B cell (primary cell): Measurements from ENCODE around the gene KLHL7. TPM values are rescaled to one million over a fixed set of nuclear protein-coding genes. Genes with fewer than 3 reads are reported as not detected.

ENCODE experiments used
- ATAC-seq: fragments of 200-7000 bp; cut with Tn5 transposase; one replicate; pipeline ENCODE4 v1.10.0; 2021; ENCODE audit warnings: low read depth, mild to moderate bottlenecking, moderate number of reproducible peaks, moderate library complexity
- CTCF ChIA-PET: fragments of 350-600 bp; sonication (Branson Sonifier 250); formaldehyde crosslinking; loops from one replicate; lab custom pipeline; 2021; ENCODE audit warnings: antibody characterized with exemption, inconsistent platforms; lab: Charles Lee
- POLR2A ChIA-PET: fragments of 350-600 bp; sonication (Branson Sonifier 250); formaldehyde crosslinking; loops from one replicate; lab custom pipeline; 2021; ENCODE audit warnings: antibody characterized with exemption; lab: Charles Lee
- DNase-seq: peaks from one replicate; pipeline ENCODE4 v3.0.0; 2013
- H2AFZ ChIP-seq: 2 replicates; pipeline ENCODE4 v1.6.1; 2012; ENCODE audit warnings: mild to moderate bottlenecking, low read depth, low read length; ENCODE audit not compliant: insufficient read depth, poor library complexity, severe bottlenecking
- H3K27ac ChIP-seq, 2 donors: 1 replicate in 1 of 2; 2 replicates in 1 of 2; pipeline ENCODE4 v1.5.1; 2012 to 2013; ENCODE audit warnings: low read length in 2 of 2, mild to moderate bottlenecking in 2 of 2, moderate library complexity in 1 of 2
- H3K27me3 ChIP-seq, 4 experiments: fragments of 200-600 bp in 1 of 4; sonication (generic) in 1 of 4; replicated peaks in 1 of 4; 1 replicate in 2 of 4; 2 replicates in 2 of 4; pipeline versions ENCODE4 v1.6.1 to v1.7.0; 2013 to 2016; ENCODE audit warnings: low read length in 3 of 4, mild to moderate bottlenecking in 2 of 4, mixed read lengths in 1 of 4, moderate library complexity in 1 of 4; ENCODE audit not compliant: insufficient read depth in 4 of 4, control insufficient read depth in 3 of 4; ENCODE audit errors: control extremely low read depth in 1 of 4
- H3K36me3 ChIP-seq, 2 experiments: replicated peaks in 1 of 2; 1 replicate in 1 of 2; 2 replicates in 1 of 2; pipeline versions ENCODE4 v1.6.1 to v1.7.1; 2013; ENCODE audit warnings: low read length in 1 of 2; ENCODE audit not compliant: insufficient read depth in 2 of 2, control insufficient read depth in 1 of 2; ENCODE audit errors: control extremely low read depth in 1 of 2, extremely low read depth in 1 of 2
- H3K4me1 ChIP-seq, 2 donors: fragments of 200-600 bp in 1 of 2; sonication (generic) in 1 of 2; 1 replicate in 1 of 2; 2 replicates in 1 of 2; pipeline versions ENCODE4 v1.5.1 to v1.6.1; 2013 to 2017; ENCODE audit warnings: low read length in 2 of 2; ENCODE audit not compliant: control insufficient read depth in 2 of 2, insufficient read depth in 2 of 2
- H3K4me2 ChIP-seq: replicated peaks from 2 replicates; pipeline ENCODE3; 2012; ENCODE audit warnings: mild to moderate bottlenecking, low read depth, low read length; ENCODE audit not compliant: poor library complexity, severe bottlenecking
- H3K4me3 ChIP-seq, 5 experiments: fragments of 200-600 bp in 1 of 5; sonication (generic) in 1 of 5; 1 replicate in 3 of 5; 2 replicates in 2 of 5; pipeline versions ENCODE4 v1.5.1 to v1.7.0; 2011 to 2016; ENCODE audit warnings: low read length in 4 of 5, mild to moderate bottlenecking in 4 of 5, low read depth in 2 of 5, control low read depth in 1 of 5, moderate library complexity in 1 of 5; ENCODE audit not compliant: insufficient read depth in 1 of 5; ENCODE audit errors: control extremely low read depth in 1 of 5, extremely low read depth in 1 of 5
- H3K79me2 ChIP-seq: fragments of 200-600 bp; sonication (generic); one replicate; pipeline ENCODE4 v1.6.0; 2016; ENCODE audit warnings: low read length; ENCODE audit not compliant: control insufficient read depth, insufficient read depth
- H3K9ac ChIP-seq: fragments of 200-600 bp; sonication (generic); 2 replicates; pipeline ENCODE4 v1.6.1; 2017; ENCODE audit warnings: mild to moderate bottlenecking, low read length, moderate library complexity
- H3K9me3 ChIP-seq, 3 donors: one replicate each; pipeline versions ENCODE4 v1.6.1 to v1.7.1; 2013; ENCODE audit warnings: low read length in 2 of 3; ENCODE audit not compliant: control insufficient read depth in 2 of 3, insufficient read depth in 1 of 3; ENCODE audit errors: control extremely low read depth in 1 of 3
- H4K20me1 ChIP-seq: 2 replicates; pipeline ENCODE4 v1.6.0; 2012; ENCODE audit warnings: mild to moderate bottlenecking, low read length; ENCODE audit not compliant: insufficient read depth, control insufficient read depth, poor library complexity, severe bottlenecking
- H3K27ac Mint-ChIP-seq: one replicate; pipeline ENCODE4 v1.8.0; 2021; ENCODE audit warnings: mixed read lengths
- H3K27me3 Mint-ChIP-seq: one replicate; pipeline ENCODE4 v1.8.0; 2021; ENCODE audit warnings: mixed read lengths
- H3K4me1 Mint-ChIP-seq: one replicate; pipeline ENCODE4 v1.8.0; 2021; ENCODE audit warnings: mixed read lengths
- H3K4me3 Mint-ChIP-seq: one replicate; pipeline ENCODE4 v1.8.0; 2021; ENCODE audit warnings: mixed read lengths
- H3K9me3 Mint-ChIP-seq: one replicate; pipeline ENCODE4 v1.8.0; 2022; ENCODE audit warnings: mixed read lengths; ENCODE audit not compliant: insufficient read depth
- EZH2 ChIP-seq: IDR thresholded peaks from 2 replicates; pipeline ENCODE4 v1.6.1; 2012; ENCODE audit warnings: borderline replicate concordance, low read depth, mild to moderate bottlenecking, moderate library complexity, low read length; ENCODE audit not compliant: insufficient read depth, poor library complexity, severe bottlenecking
- WGBS: methylation state at CpG from one replicate; pipeline ENCODE4 v1.1.5; 2013; ENCODE audit warnings: missing lambda C conversion rate; ENCODE audit not compliant: insufficient coverage; 5-methylcytosine and 5-hydroxymethylcytosine counted together
- intact Hi-C: fragments of 100-400 bp; cut with micrococcal nuclease; formaldehyde crosslinking; loops from one replicate; pipeline ENCODE4 v1.10.0; 2022
- polyA plus RNA-seq: library from polyadenylated mRNA; depleted of rRNA; stranded (reverse); fragments of >200 nt; gene quantifications from 2 replicates; pipeline ENCODE4 v1.2.3, GENCODE V29; 2012
- total RNA-seq, 2 donors: library from RNA; stranded (reverse); fragments of 120-200 nt in 1 of 2; gene quantifications; 1 replicate in 1 of 2; 2 replicates in 1 of 2; pipeline versions ENCODE4 v1.2.3 to v1.2.4, GENCODE V29; 2013 to 2022
- TF ChIP-seq, protein P1 (sequence below): fragments of 200-600 bp; IDR thresholded peaks from one replicate; pipeline ENCODE4 v1.8.0; 2022; ENCODE audit warnings: antibody characterized with exemption, mild to moderate bottlenecking

KLHL7 gene
- total and polyA plus RNA-seq, 2 donors (not counting 1 experiment from before 2014, with no cell fraction given), result 9.2 to 22.8 TPM

DNA sequence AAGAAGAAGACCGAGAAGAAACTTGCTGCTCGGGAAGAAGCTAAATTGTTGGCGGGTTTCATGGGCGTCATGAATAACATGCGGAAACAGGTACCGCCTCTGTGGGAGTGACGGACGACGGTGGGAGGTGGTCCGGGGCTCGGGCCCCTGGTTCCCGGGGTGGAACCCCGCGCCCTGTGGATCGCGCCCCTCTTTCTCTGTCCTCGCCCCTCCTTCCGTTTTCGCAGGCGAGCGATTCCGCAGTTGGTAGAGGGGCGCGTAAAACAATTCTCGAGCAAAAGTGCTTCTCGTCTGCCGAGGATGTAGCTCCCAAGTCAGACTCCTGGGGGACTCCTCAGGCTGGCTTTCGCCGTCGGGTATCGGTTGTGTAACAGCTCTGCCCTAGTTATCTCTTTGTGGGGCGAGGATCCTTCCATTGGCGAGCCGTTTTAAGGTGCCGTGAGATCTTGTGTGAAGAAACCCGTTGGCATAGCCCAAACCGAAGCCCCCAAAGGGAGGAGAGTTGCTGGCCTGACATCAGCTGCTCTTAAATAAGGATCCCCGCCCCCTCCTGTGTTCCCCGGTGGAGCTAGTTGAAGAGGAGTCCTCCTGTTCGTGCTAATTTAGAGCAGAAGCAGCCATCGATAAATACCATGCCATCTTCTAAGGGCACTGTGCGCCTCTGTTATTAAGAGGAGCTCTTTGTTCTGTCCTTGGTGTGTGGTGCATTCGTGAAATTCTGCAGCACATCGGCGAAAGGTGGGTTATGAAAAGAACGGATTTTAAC is 655 bp downstream of the KLHL7 start:
- H4K20me1 ChIP-seq, result peaks cover 4% of the 10 kb centered on the region
- peak overlapping the region; percentile 96 for H2AFZ ChIP-seq
- no peaks in the 10 kb centered on the region for H3K36me3 ChIP-seq
- WGBS, result under 1% methylated on average over 43 of the region's 46 CpGs
- H3K4me3 Mint-ChIP-seq, result peak overlapping the region; percentile 99
- H3K27me3 Mint-ChIP-seq, result no peaks in the 10 kb centered on the region
- ATAC-seq, result peak; percentile 31
- intact Hi-C loops, result loop anchor here (5.0 to 10.0 kb wide), 3 partner anchors 576 to 1751 kb away; partner anchors contain the start of gene FAM221A
- peak overlapping the region; percentile 97 for H3K27ac Mint-ChIP-seq
- DNase-seq, result peak; percentile 70
- H3K79me2 ChIP-seq, result peaks cover 33% of the 10 kb centered on the region
- peak overlapping the region; percentile 86 to 99 (median 94) for H3K4me3 ChIP-seq
- TF ChIP-seq EZH2, result no peak
- peaks cover 15 to 16% of the 10 kb centered on the region in 2 donors for H3K4me1 ChIP-seq
- H3K4me2 ChIP-seq, result peak overlapping the region; percentile 81
- CTCF ChIA-PET, result interaction anchor here (0.5 to 3.3 kb wide), 6 partner anchors 20 to 380 kb away, joined by 3 to 21 read pairs (median 6); partner anchors contain the start of genes IL6 and NUP42
- H3K9me3 Mint-ChIP-seq, result no peaks in the 10 kb centered on the region
- peak overlapping the region; percentile 88 to 95 for H3K27ac ChIP-seq
- peak overlapping the region; percentile 84 for H3K9ac ChIP-seq
- H3K4me1 Mint-ChIP-seq, result peaks cover 32% of the 10 kb centered on the region
- POLR2A ChIA-PET, result interaction anchor here (2.5 kb wide), 1 partner anchor 75 kb away, joined by 17 read pairs; the partner anchor contains the start of gene NUP42
- H3K9me3 ChIP-seq, result no peaks in the 10 kb centered on the region
- H3K27me3 ChIP-seq, result no peaks in the 10 kb centered on the region

DNA sequence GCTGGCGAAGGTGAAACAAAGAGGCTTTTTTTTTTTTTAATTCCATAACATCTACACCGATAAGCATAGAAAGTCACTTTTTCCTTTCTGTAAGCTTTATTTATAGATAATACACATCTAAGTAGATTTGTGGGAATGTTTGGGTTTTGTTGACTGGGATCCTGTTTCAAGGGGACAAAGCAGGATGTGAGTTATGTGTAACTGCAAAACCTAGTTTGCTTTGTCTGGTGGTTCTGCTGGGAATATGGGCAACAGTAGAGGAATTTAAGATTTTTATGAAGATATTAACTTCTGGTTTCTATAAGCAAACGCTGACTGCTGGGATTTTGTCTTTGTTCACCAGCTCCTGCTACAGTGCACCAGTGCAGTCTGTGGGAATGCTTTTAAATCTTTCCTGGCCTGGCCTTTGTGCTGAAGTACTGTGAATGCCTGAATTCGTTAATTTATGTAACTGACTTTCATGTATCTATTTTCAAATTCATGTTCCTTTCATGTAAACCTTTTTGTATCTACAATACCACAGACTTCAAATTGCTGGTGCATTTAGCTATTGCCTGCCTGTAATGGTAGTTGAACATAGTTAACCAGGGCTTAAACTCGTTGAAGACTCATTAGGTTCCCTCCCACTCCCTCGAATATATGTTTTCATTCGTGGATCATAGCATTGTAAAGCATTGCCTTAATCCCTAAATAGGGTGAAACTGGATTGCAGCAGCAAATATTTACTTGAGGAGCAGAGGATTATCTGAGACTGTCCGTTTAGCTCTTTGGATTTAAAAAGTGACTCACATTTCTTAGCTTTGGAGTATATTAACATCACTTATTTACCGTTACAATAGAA is 1.5 kb downstream of the KLHL7 start:
- ATAC-seq (no peak), DNase-seq (no peak)
- Histone ChIP-seq H2AFZ (peak overlapping the region; percentile 96), H3K9ac (peak overlapping the region; percentile 84), H3K79me2 (peaks cover 39% of the 10 kb centered on the region), H3K27me3 (no peaks in the 10 kb centered on the region), H4K20me1 (peaks cover 4% of the 10 kb centered on the region), H3K27ac (peak overlapping the region in 1 of 2 donors; percentile 88), H3K4me3 (peak overlapping the region; percentile 86 to 99 (median 94)), H3K9me3 (no peaks in the 10 kb centered on the region), H3K4me1 (peaks cover 15 to 16% of the 10 kb centered on the region in 2 donors), H3K36me3 (no peaks in the 10 kb centered on the region), H3K4me2 (peak overlapping the region; percentile 81)
- intact Hi-C loops, result loop anchor here (5.0 to 10.0 kb wide), 3 partner anchors 575 to 1752 kb away; partner anchors contain the start of gene FAM221A
- CTCF ChIA-PET, result interaction anchor here (1.0 to 3.3 kb wide), 5 partner anchors 21 to 380 kb away, joined by 3 to 21 read pairs (median 6); partner anchors contain the start of genes IL6 and NUP42
- TF ChIP-seq, protein P1, sequence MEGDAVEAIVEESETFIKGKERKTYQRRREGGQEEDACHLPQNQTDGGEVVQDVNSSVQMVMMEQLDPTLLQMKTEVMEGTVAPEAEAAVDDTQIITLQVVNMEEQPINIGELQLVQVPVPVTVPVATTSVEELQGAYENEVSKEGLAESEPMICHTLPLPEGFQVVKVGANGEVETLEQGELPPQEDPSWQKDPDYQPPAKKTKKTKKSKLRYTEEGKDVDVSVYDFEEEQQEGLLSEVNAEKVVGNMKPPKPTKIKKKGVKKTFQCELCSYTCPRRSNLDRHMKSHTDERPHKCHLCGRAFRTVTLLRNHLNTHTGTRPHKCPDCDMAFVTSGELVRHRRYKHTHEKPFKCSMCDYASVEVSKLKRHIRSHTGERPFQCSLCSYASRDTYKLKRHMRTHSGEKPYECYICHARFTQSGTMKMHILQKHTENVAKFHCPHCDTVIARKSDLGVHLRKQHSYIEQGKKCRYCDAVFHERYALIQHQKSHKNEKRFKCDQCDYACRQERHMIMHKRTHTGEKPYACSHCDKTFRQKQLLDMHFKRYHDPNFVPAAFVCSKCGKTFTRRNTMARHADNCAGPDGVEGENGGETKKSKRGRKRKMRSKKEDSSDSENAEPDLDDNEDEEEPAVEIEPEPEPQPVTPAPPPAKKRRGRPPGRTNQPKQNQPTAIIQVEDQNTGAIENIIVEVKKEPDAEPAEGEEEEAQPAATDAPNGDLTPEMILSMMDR, result no peak
- TF ChIP-seq EZH2, result no peak
- Mint-ChIP-seq H3K27ac (peak overlapping the region; percentile 97), H3K4me1 (peaks cover 32% of the 10 kb centered on the region), H3K27me3 (no peaks in the 10 kb centered on the region), H3K4me3 (peak overlapping the region; percentile 99), H3K9me3 (no peaks in the 10 kb centered on the region)
- 57% methylated on average over 4 of the region's 9 CpGs for WGBS
- POLR2A ChIA-PET, result interaction anchor here (2.5 kb wide), 1 partner anchor 74 kb away, joined by 17 read pairs; the partner anchor contains the start of gene NUP42
